ENCODE measurements around the gene UPF3B.

Gene UPF3B

DNA sequence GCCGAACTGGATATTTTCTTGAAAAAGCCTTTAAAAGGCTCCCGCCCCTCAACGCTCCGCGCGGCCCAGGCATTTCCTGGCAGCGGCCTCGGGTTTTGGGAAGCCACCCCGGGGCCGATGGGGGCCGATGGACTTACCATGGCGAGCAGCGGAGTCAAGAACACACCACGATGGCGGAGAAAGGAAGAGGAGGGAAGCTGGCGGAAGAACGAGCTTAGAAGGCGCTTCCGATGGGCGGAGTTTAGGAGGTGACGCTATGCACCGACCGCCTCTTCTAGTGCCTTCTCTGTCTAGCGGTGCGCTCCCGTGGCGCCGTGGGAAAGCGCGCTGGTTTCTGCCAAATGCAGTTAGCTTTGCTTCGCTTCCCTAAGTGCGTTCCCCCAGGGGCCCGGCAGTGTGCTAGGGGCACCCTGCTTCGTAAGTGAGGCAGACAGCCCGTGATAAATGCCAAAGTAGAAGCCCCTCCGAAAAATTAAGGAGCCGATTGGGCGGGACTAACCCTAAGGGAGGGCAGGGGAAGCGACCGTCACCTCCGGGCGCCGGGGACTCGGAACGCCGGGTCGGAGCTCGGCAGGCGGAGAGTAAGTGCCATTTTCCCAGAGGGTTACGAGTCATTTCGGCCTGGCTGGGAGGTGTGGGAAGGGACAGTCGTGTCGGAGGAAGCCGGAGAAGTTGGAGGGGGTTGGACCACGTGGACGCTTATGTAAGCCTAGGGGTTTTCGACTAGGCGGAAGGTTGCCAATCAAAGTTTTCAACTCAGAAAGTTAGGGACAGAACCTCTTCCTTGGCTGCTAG lies 61.1 kb downstream of the UPF3B start, which contains the start of gene RPL39:
Gene RPL39, minus strand, starts transcription at position 194 of the 795 bp plus-strand sequence. Its CDS starts 54 bp downstream, at position 140.
- peaks cover 8 to 39% (median 27%) of the 10 kb centered on the region in 5 donors for H3K4me1 ChIP-seq (ENCODE audit: control insufficient read depth in 5 of 5, insufficient read depth in 5 of 5, low read length in 5 of 5)
- H3K4me3 ChIP-seq (ENCODE audit: low read depth in 1 of 5, low read length in 5 of 5): peak within 1 kb of the TSS; percentile 73 to 81 (median 80)
- H3K27me3 ChIP-seq (ENCODE audit: control insufficient read depth in 5 of 5, insufficient read depth in 4 of 5, low read length in 5 of 5): peaks cover 0 to 7% (median 0%) of the 10 kb centered on the region in 5 donors
- H3K27ac ChIP-seq (ENCODE audit: low read depth, low read length): peak within 1 kb of the TSS; percentile 98
- H3K36me3 ChIP-seq (ENCODE audit: control insufficient read depth in 5 of 5, insufficient read depth in 5 of 5, low read length in 5 of 5): peaks cover 0 to 29% (median 16%) of the 10 kb centered on the region in 5 donors
- peak within 1 kb of the TSS; percentile 85 to 100 (median 90) for H3K9ac ChIP-seq (ENCODE audit: low read length in 5 of 5)
- peaks cover 0 to 5% (median 0%) of the 10 kb centered on the region in 5 donors for H3K9me3 ChIP-seq (ENCODE audit: control insufficient read depth in 5 of 5, low read length in 5 of 5)

DNA sequence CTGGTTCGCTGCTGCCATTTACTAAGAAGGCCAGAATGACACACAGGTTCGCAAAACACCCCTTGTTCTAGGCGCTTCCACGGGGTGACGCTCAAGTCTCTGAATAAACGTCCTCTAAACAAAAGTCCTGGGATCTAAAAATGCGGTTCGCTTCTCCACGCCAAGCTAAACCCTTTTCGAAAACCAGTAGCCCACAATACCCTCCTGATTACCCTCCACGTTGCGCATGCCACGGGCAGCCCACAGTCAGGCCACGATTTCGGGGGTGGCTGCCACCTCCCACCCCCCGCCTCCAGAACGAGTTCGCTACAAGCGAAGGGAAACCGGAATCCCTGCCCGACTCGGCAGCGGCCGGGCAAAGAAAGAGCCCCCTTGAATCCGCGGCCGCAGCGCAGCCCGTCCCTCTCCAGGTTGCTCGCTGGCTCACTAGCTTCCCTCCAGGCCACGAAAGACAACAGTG lies 61.8 kb downstream of the UPF3B start:
- Histone ChIP-seq H3K4me1 (ENCODE audit: control insufficient read depth in 5 of 5, insufficient read depth in 5 of 5, low read length in 5 of 5) (peaks cover 8 to 39% (median 27%) of the 10 kb centered on the region in 5 donors), H3K9ac (ENCODE audit: low read length in 5 of 5) (peak overlapping the region; percentile 81 to 91 (median 87)), H3K27ac (ENCODE audit: low read depth, low read length) (peak overlapping the region; percentile 98), H3K27me3 (ENCODE audit: control insufficient read depth in 5 of 5, insufficient read depth in 4 of 5, low read length in 5 of 5) (peaks cover 0 to 7% (median 0%) of the 10 kb centered on the region in 5 donors), H3K9me3 (ENCODE audit: control insufficient read depth in 5 of 5, low read length in 5 of 5) (peaks cover 0 to 5% (median 0%) of the 10 kb centered on the region in 5 donors), H3K36me3 (ENCODE audit: control insufficient read depth in 5 of 5, insufficient read depth in 5 of 5, low read length in 5 of 5) (peaks cover 0 to 29% (median 16%) of the 10 kb centered on the region in 5 donors), H3K4me3 (ENCODE audit: low read depth in 1 of 5, low read length in 5 of 5) (peak overlapping the region; percentile 73 to 81 (median 80))

DNA sequence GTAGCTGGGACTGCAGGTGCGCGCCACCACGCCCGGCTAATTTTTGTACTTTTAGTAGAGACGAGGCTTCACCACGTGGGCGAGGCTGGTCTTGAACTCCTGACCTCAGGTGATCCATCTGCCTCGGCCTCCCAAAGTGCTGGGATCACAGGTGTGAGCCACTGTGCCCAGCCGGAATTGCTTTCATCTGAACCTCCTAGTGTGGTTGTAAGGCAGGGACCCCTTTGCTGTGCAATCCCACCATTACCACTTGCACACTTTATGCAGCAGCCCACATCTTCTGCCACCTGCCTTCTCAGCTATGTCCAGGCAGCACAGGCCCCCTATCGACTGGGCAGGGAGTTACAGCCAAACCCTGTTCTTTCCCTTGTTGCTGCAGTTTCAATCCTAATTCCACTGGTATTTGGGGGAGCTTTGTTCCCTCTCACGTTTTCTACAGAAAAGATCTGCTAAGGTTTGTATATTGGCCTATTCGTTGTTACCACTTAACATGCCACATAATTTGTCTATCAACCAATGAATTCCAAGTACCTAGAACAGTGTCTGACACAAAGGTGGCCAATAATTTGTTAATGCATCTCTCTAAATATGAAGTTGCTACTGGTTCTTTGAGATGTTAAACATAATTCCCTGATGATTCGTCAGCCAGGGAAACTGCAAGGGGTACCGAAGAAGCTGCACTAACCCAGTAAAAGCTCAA lies 67.9 kb downstream of the UPF3B start:
- Histone ChIP-seq H3K36me3 (ENCODE audit: control insufficient read depth in 5 of 5, insufficient read depth in 5 of 5, low read length in 5 of 5) (peaks cover 3 to 41% (median 26%) of the 10 kb centered on the region in 5 donors), H3K9ac (ENCODE audit: low read length in 5 of 5) (no peak overlapping the region), H3K27me3 (ENCODE audit: control insufficient read depth in 5 of 5, insufficient read depth in 4 of 5, low read length in 5 of 5) (no peaks in the 10 kb centered on the region), H3K4me1 (ENCODE audit: control insufficient read depth in 5 of 5, insufficient read depth in 5 of 5, low read length in 5 of 5) (peaks cover 0 to 27% (median 17%) of the 10 kb centered on the region in 5 donors), H3K27ac (ENCODE audit: low read depth, low read length) (no peak overlapping the region), H3K9me3 (ENCODE audit: control insufficient read depth in 5 of 5, low read length in 5 of 5) (no peaks in the 10 kb centered on the region), H3K4me3 (ENCODE audit: low read depth in 1 of 5, low read length in 5 of 5) (no peak overlapping the region)
